ENCODE data around the gene CACNG4.
A peak's percentile ranks its signal among the peaks of the same experiment; 100 is the strongest.

The CACNG4 gene

GRCh38 chr17:67066717-67067116, 102.2 kb downstream of the CACNG4 start:
- no peak for DNase-seq (ENCODE audit: low spot score)

GRCh38 chr17:67067571-67068482, 103.3 kb downstream of the CACNG4 start:
- DNase-seq (ENCODE audit: low spot score), result no peak

DNA sequence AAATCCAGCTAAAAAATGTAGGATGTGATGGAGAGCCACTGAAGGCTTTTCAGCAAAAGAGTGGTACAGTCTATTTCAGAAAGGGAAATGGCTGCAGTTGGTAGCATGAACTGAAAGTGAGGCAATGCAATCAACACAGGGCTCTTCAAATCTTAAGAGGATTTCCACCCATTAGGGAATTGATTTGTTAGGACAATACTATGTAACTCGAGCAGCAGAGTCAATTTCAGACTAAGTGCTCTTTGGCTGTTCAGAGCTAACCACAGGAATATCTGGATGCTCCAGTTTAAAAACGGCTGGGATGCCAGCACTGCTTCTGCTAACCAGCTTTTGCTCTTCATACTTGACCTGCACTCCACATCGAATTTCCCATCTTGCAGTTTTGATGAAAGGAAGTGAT, 104.5 kb downstream of the CACNG4 start:
- no peak for DNase-seq (ENCODE audit: low spot score)

GRCh38 chr17:67069603-67070136, 105.2 kb downstream of the CACNG4 start:
- no peak for DNase-seq (ENCODE audit: low spot score)

GRCh38 chr17:67071595-67071994, 107.1 kb downstream of the CACNG4 start:
- no peak for DNase-seq (ENCODE audit: low spot score)

- no peak for DNase-seq (ENCODE audit: low spot score)
Measured at GRCh38 chr17:67072885-67073284, 108.4 kb downstream of the CACNG4 start.

GRCh38 chr17:67074781-67075180, 110.3 kb downstream of the CACNG4 start:
- peak; percentile 4 for DNase-seq (ENCODE audit: low spot score)

DNA sequence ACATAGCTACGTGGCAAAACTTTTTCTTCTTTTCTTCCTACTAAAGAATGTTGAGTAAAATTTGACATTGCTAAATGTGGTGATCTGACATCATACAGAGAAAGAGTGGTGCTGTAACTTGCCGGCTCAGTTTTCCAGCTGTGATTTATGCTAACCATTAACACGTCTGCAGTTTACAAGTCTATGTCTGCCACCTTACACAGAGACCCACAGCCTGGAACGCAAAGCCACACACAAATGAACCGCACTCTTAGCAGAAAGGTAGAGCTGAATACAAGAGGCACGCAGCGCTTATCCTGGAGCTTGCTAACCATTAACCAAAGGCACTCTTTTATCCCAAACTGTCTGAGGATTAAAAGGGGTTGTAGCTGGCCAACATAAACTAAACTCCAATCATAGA, 111.8 kb downstream of the CACNG4 start:
- peak; percentile 81 for DNase-seq (ENCODE audit: low spot score)

- DNase-seq (ENCODE audit: low spot score), result no peak
Measured at GRCh38 chr17:67078292-67078691, 113.8 kb downstream of the CACNG4 start.

- DNase-seq (ENCODE audit: low spot score), result no peak
Measured at GRCh38 chr17:67079491-67079890, 115.0 kb downstream of the CACNG4 start.

GRCh38 chr17:67080804-67081203, 116.3 kb downstream of the CACNG4 start:
- DNase-seq (ENCODE audit: low spot score), result no peak

DNA sequence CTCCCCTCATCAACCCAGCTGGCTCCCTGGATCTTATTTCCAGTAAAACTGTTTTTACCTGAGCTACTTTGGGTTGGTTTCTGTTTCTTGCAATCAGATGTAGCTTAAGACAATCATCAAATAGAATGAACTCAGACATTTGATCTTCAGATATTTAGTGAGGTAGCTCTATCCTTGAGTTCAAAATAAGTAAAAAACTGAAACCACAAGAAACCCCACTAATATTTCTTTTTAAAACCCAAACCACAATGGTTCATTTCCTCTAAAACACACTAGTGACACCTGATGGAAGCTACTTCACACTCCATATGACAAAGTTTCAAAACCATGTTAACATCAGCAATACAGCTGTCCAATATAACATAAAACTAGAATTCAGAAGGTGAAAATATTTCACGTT, 117.6 kb downstream of the CACNG4 start:
- no peak for DNase-seq (ENCODE audit: low spot score)
